ENCODE data around the gene TMEM214.
"Not testable (repeated sequence)": the region's sequence is repeated elsewhere in the genome, so short reads cannot be mapped to it uniquely, and the experiment has no call there.

The TMEM214 gene

GRCh38 chr2:27072920-27073319, 40.2 kb downstream of the TMEM214 start:
- Histone ChIP-seq H3K36me3 (ENCODE audit: insufficient read depth, low read length) (no peaks in the 10 kb centered on the region), H3K9me3 (ENCODE audit: insufficient read depth, low read depth, low read length) (no peaks in the 10 kb centered on the region), H3K9me2 (replicated peaks; ENCODE audit: low read depth, low read length) (no peaks in the 10 kb centered on the region), H3K9ac (ENCODE audit: low read depth, low read length, poor library complexity, severe bottlenecking) (peak overlapping the region; percentile 95), H3K4me3 (ENCODE audit: low read length, poor library complexity, severe bottlenecking) (peak overlapping the region; percentile 88), H3K27me3 (ENCODE audit: insufficient read depth, low read length, poor library complexity, severe bottlenecking) (no peaks in the 10 kb centered on the region), H3K4me1 (ENCODE audit: insufficient read depth, low read length, poor library complexity, severe bottlenecking) (peaks cover 51% of the 10 kb centered on the region), H3F3A (ENCODE audit: low read depth) (no peaks in the 10 kb centered on the region), H3K79me2 (ENCODE audit: insufficient read depth, low read length) (peaks cover 34% of the 10 kb centered on the region), H2AFZ (ENCODE audit: low read length) (no peak overlapping the region), H3K4me2 (ENCODE audit: low read depth, low read length, poor library complexity, severe bottlenecking) (peak overlapping the region; percentile 98), H4K20me1 (ENCODE audit: insufficient read depth, low read length, poor library complexity, severe bottlenecking) (peaks cover 21% of the 10 kb centered on the region)
- TF ChIP-seq, protein P1, sequence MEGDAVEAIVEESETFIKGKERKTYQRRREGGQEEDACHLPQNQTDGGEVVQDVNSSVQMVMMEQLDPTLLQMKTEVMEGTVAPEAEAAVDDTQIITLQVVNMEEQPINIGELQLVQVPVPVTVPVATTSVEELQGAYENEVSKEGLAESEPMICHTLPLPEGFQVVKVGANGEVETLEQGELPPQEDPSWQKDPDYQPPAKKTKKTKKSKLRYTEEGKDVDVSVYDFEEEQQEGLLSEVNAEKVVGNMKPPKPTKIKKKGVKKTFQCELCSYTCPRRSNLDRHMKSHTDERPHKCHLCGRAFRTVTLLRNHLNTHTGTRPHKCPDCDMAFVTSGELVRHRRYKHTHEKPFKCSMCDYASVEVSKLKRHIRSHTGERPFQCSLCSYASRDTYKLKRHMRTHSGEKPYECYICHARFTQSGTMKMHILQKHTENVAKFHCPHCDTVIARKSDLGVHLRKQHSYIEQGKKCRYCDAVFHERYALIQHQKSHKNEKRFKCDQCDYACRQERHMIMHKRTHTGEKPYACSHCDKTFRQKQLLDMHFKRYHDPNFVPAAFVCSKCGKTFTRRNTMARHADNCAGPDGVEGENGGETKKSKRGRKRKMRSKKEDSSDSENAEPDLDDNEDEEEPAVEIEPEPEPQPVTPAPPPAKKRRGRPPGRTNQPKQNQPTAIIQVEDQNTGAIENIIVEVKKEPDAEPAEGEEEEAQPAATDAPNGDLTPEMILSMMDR (conservative IDR thresholded peaks at IDR 0.05; ENCODE audit: low read length) = no peak

- H2AFZ ChIP-seq (ENCODE audit: low read length) = no peak overlapping the region
- H3K27me3 ChIP-seq (ENCODE audit: insufficient read depth, low read length, poor library complexity, severe bottlenecking) = no peaks in the 10 kb centered on the region
- peaks cover 48% of the 10 kb centered on the region for H3K4me1 ChIP-seq (ENCODE audit: insufficient read depth, low read length, poor library complexity, severe bottlenecking)
- H3K36me3 ChIP-seq (ENCODE audit: insufficient read depth, low read length) = no peaks in the 10 kb centered on the region
- H3K9ac ChIP-seq (ENCODE audit: low read depth, low read length, poor library complexity, severe bottlenecking) = no peak overlapping the region
- H4K20me1 ChIP-seq (ENCODE audit: insufficient read depth, low read length, poor library complexity, severe bottlenecking) = peaks cover 18% of the 10 kb centered on the region
- no peaks in the 10 kb centered on the region for H3F3A ChIP-seq (ENCODE audit: low read depth)
- no peak overlapping the region for H3K4me2 ChIP-seq (ENCODE audit: low read depth, low read length, poor library complexity, severe bottlenecking)
- H3K9me2 ChIP-seq (replicated peaks; ENCODE audit: low read depth, low read length) = no peaks in the 10 kb centered on the region
- no peaks in the 10 kb centered on the region for H3K9me3 ChIP-seq (ENCODE audit: insufficient read depth, low read depth, low read length)
- peaks cover 27% of the 10 kb centered on the region for H3K79me2 ChIP-seq (ENCODE audit: insufficient read depth, low read length)
- no peak for TF ChIP-seq EZH2phosphoT487 (IDR thresholded peaks at IDR 0.05; ENCODE audit: borderline replicate concordance)
- TF ChIP-seq, protein P1 (conservative IDR thresholded peaks at IDR 0.05; ENCODE audit: low read length) = no peak
- H3K4me3 ChIP-seq (ENCODE audit: low read length, poor library complexity, severe bottlenecking) = no peak overlapping the region
Observed at GRCh38 chr2:27073782-27074181, 41.0 kb downstream of the TMEM214 start.

DNA sequence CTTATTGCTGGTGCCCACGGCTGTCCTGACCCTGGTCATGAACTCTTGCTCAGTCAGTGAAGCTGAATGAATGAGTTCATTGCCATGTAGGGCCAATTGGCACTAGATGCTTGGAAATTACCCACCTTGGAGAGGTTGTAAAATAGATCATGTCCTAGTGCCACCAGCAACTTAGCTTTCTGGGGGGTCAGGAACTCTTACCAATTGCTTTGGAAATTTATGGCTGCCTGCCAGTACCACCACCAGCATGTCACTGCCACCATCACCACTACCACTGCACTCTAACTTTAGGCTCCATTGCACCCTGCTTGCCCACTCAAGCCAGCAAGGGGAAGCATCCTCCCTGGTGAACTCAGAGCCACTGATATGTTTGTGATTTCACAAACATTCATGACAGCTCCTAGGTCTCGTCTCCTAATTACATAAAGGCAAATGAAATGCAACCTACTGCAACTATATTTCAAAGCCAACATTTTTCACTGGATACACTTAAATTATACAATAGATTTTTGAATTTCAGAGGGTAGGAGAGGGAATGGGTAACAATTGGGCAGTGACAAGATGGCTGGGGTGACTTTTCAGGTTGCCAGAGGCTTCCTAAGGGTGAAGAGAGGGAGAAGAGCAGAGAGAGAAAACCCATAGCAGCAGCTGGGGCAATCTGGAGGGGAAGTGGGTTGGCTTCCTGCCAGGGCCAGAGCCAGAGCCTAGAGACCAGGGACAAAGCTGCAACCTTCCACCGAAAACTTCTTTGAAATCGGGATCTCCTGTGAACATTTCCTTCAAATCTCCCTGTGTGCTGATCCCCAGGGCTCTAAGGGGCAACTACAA, 42.2 kb downstream of the TMEM214 start:
- peak overlapping the region; percentile 69 for H3K4me2 ChIP-seq (ENCODE audit: low read depth, low read length, poor library complexity, severe bottlenecking)
- no peak for TF ChIP-seq EZH2phosphoT487 (IDR thresholded peaks at IDR 0.05; ENCODE audit: borderline replicate concordance)
- TF ChIP-seq, protein P1 (conservative IDR thresholded peaks at IDR 0.05; ENCODE audit: low read length) = no peak
- peak overlapping the region; percentile 16; the same call in 1 of the 2 replicates for H2AFZ ChIP-seq (ENCODE audit: low read length)
- no peaks in the 10 kb centered on the region for H3K36me3 ChIP-seq (ENCODE audit: insufficient read depth, low read length)
- peaks cover 15% of the 10 kb centered on the region for H3K79me2 ChIP-seq (ENCODE audit: insufficient read depth, low read length)
- H4K20me1 ChIP-seq (ENCODE audit: insufficient read depth, low read length, poor library complexity, severe bottlenecking) = peaks cover 13% of the 10 kb centered on the region
- H3K9me3 ChIP-seq (ENCODE audit: insufficient read depth, low read depth, low read length) = no peaks in the 10 kb centered on the region
- peak overlapping the region; percentile 37 for H3K9ac ChIP-seq (ENCODE audit: low read depth, low read length, poor library complexity, severe bottlenecking)
- H3F3A ChIP-seq (ENCODE audit: low read depth) = no peaks in the 10 kb centered on the region
- H3K4me1 ChIP-seq (ENCODE audit: insufficient read depth, low read length, poor library complexity, severe bottlenecking) = peaks cover 36% of the 10 kb centered on the region
- H3K9me2 ChIP-seq (replicated peaks; ENCODE audit: low read depth, low read length) = no peaks in the 10 kb centered on the region
- no peaks in the 10 kb centered on the region for H3K27me3 ChIP-seq (ENCODE audit: insufficient read depth, low read length, poor library complexity, severe bottlenecking)
- peak overlapping the region; percentile 55 for H3K4me3 ChIP-seq (ENCODE audit: low read length, poor library complexity, severe bottlenecking)

DNA sequence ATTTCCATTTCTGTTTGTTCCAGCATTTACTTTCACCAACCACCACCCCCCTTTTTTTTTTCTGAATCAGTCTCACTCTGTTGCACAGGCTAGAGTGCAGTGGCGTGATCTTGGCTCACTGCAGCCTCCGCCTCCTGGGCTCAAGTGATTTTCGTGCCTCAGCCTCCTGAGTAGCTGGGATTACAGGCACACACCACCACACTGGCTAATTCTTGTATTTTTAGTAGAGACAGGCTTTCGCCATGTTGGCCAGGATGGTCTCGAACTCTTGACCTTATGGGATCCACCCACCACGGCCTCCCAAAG, 42.8 kb downstream of the TMEM214 start:
- H3F3A ChIP-seq (ENCODE audit: low read depth); H4K20me1 ChIP-seq (ENCODE audit: insufficient read depth, low read length, poor library complexity, severe bottlenecking); H3K36me3 ChIP-seq (ENCODE audit: insufficient read depth, low read length); H3K27me3 ChIP-seq (ENCODE audit: insufficient read depth, low read length, poor library complexity, severe bottlenecking); H3K79me2 ChIP-seq (ENCODE audit: insufficient read depth, low read length); H3K9me2 ChIP-seq (replicated peaks; ENCODE audit: low read depth, low read length); H3K9me3 ChIP-seq (ENCODE audit: insufficient read depth, low read depth, low read length): not testable (repeated sequence)
- H3K9ac ChIP-seq (ENCODE audit: low read depth, low read length, poor library complexity, severe bottlenecking) = peak overlapping the region; percentile 37
- H3K4me3 ChIP-seq (ENCODE audit: low read length, poor library complexity, severe bottlenecking) = peak overlapping the region; percentile 55
- peak overlapping the region; percentile 69 for H3K4me2 ChIP-seq (ENCODE audit: low read depth, low read length, poor library complexity, severe bottlenecking)
- H2AFZ ChIP-seq (ENCODE audit: low read length) = peak overlapping the region; percentile 16; the same call in 1 of the 2 replicates
- H3K4me1 ChIP-seq (ENCODE audit: insufficient read depth, low read length, poor library complexity, severe bottlenecking) = peaks cover 32% of the 10 kb centered on the region
